HG03108 (cell line): ENCODE results near the gene IQCB1.
"Not testable (repeated sequence)": the region's sequence is repeated elsewhere in the genome, so short reads cannot be mapped to it uniquely, and the experiment has no call there.

ENCODE experiments used
- ATAC-seq: cut with Tn5 transposase; IDR thresholded peaks from one replicate; pipeline ENCODE4 v1.9.1; 2021; ENCODE audit warnings: moderate library complexity; ENCODE audit not compliant: unreplicated experiment

Gene IQCB1

DNA sequence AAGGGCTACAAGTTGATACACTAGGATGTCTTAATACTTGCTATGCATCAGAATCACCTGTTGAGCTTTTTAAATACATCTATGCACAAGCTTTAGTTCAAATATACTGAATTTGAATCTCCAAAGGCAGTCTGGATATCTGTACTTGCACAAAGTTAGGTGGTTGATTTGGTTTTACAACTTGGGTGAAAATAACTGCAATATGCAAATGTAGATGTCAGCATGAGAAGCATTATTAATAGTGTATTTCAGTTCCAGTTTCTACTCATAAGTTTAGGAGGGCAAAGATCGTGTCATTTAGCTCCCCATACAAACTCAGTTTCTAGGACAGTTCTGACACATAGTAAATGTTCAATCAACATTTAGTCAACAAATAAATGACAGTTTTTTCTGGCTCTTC lies 25.6 kb downstream of the IQCB1 start:
- peak; percentile 96 for ATAC-seq

DNA sequence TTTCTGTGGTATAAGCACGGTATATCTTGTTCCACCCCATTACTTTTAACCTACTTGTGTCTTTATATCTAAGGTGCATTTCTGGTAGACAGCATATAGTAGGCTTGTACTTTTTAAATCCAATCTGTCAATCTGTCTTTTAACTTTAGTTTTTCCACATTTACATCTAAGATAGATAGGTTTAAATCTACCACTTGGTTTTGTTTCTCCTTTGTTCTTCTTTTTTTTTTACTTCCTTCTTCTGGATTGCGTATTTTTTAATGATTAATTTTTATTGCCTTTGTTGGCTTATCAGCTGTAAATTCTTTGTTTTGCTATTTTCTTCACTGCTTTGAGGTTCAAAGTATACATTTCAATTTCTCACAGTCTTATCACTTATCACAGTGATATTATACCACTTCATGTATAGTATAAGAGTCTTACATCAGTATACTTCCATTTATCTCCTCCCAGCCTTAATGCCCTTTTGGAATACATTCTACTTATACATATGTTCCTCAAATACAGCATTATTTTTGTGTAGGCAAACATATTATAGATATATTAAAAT lies 31.0 kb downstream of the IQCB1 start:
- no peak for ATAC-seq

GRCh38 chr3:121800906-121801305 lies 34.0 kb downstream of the IQCB1 start:
- no peak for ATAC-seq

DNA sequence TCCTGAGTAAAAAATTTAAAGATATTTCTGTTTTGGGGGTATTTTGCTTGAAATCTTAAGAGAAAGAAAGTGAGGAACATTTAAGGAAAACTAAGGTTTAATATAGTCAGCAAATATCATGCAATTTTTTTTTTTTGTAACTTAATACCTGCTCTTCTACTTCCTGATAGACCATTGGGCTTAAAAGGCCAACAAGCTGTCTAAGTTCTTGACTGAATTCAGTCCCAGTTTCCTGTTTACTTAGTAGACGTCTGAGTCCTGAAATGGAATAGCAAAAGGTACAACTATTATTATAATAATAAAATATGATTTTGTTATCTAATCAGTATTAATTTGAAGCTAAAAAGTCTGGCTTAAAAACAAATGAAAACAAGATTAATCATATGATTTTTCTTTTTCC lies 37.9 kb downstream of the IQCB1 start:
- ATAC-seq: no peak

DNA sequence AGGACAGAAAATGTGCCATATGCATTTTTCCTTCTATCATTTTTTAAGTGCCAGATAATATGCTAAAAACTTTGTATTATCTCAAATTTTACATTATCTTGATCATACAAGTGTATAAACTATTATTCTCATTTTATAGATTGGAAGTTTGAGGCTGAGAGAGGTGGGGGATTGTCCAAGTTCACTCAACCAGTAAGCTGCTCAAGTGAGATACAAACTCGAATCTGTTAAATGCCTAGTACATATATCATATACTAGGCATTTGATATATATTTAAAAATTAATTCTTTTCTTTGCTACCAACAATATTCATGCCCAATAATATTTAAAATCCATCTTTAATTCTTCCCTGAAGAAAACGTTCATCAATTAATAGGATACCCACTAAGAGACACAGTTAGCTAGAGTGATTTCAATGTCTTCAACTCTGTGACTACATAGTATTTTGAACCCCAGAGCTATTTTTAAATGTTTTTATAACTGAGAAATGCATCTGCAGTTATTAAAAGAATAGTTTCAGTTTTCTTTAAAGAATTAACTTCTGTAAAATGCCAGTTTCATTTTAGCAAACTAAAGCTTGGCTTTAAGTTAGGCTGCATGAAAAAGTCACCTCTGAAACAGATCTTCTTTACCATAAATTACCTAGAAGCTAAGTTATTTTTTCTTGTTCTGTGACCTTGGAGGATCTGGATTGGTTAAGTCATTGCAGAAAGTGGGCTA lies 40.4 kb downstream of the IQCB1 start:
- no peak for ATAC-seq

DNA sequence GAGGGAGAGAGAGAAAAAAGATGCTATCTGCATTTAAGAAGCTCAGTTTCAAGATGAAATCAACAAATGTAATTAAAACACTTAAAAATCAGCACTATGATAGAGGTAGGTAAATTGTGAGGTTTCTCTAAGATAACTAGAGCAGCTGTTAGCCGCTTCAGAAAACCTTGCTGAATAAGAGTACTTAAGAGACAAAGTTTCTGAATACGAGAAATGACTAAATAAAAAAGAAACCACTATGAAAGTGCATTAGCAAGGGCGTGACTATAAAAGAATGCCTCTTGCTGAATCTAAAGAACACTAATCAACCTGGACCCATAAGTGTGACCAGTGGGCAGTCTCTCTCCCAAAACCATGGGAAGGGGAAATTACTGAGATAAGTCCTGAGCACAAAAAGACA lies 41.8 kb downstream of the IQCB1 start:
- no peak for ATAC-seq

- ATAC-seq: no peak
These were observed 48.4 kb downstream of the IQCB1 start for GRCh38 chr3:121786485-121786884.

DNA sequence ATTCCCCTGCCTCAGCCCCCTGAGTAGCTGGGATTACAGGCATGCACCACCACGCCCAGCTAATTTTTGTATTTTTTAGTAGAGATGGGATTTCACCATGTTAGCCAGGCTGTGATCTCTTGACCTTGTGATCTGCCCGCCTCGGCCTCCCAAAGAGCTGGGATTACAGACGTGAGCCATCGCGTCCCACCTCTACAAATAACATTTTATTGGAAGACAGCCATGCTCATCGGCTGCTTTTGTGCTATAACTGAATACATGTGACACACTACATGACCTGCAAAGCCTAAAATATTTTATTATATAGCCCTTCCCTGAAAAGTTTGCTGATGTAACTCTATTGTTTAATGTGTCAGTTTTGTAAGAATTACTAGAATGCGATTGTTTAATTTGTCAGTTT lies 52.1 kb downstream of the IQCB1 start:
- not testable (repeated sequence) for ATAC-seq

GRCh38 chr3:121781611-121782010 lies 53.2 kb downstream of the IQCB1 start:
- no peak for ATAC-seq

GRCh38 chr3:121775095-121775494 lies 59.8 kb downstream of the IQCB1 start:
- ATAC-seq: not testable (repeated sequence)

- ATAC-seq: no peak
These were observed 65.6 kb downstream of the IQCB1 start for GRCh38 chr3:121769246-121769645.

DNA sequence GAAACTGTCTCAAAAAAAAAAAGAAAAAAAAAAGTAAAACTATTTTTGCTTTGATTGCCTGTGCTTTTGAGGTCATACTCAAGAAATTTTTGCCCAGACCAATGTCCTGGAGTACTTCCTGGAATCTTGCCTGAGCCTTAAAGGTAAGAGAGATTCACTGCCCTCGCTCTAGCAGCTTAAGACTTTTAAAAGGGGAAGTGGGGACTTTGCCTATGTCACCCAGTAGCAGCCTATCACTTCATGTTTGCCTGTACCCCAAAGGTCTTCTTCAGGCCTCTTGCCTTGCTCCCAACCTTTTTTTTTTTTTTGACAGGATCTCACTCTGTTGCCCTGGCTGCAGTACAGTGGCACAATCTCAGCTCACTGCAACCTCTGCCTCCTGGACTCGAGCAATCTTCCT lies 66.4 kb downstream of the IQCB1 start:
- no peak for ATAC-seq

- no peak for ATAC-seq
These were observed 75.2 kb downstream of the IQCB1 start for GRCh38 chr3:121759541-121760202.

GRCh38 chr3:121758727-121759450 lies 76.0 kb downstream of the IQCB1 start:
- no peak for ATAC-seq

- no peak for ATAC-seq
These were observed 76.9 kb downstream of the IQCB1 start for GRCh38 chr3:121757812-121758545.

- ATAC-seq: no peak
These were observed 77.6 kb downstream of the IQCB1 start for GRCh38 chr3:121757087-121757811.

GRCh38 chr3:121752772-121753171 lies 82.1 kb downstream of the IQCB1 start:
- ATAC-seq: no peak

GRCh38 chr3:121752261-121752660 lies 82.6 kb downstream of the IQCB1 start:
- no peak for ATAC-seq

- ATAC-seq: no peak
These were observed 84.8 kb downstream of the IQCB1 start for GRCh38 chr3:121750087-121750415.

- ATAC-seq: peak; percentile 98
These were observed 85.4 kb downstream of the IQCB1 start, which contains the start of gene GOLGB1 for GRCh38 chr3:121749276-121750086. GOLGB1 (minus strand) TSS chr3:121749741; CDS start chr3:121730971, 18,770 bp downstream.
